Cardiac septum (tissue), 1 donor: ENCODE measurements around the gene MAS1. TPM values are rescaled to one million over a fixed set of nuclear protein-coding genes. Genes with fewer than 3 reads are reported as not detected.
"Not testable (repeated sequence)": the region's sequence is repeated elsewhere in the genome, so short reads cannot be mapped to it uniquely, and the experiment has no call there.

Experiments
- DNase-seq: peaks from one replicate; pipeline ENCODE4 v3.0.0-alpha.2; 2020; ENCODE audit warnings: low spot score
- intact Hi-C: fragments of 100-400 bp; cut with DNase I; formaldehyde crosslinking; loops from one replicate; pipeline ENCODE4 v1.14.0; 2022
- total RNA-seq: library from RNA; stranded (reverse); fragmentation: NEBNext Ultra II Directional; extraction: Animal tissue kit (Norgen Biotek cat#: 25700); gene quantifications from one replicate; pipeline ENCODE4 v1.2.1, GENCODE V29; 2021
- donor health status: DM: no; HTN: no; CAD: no.

The MAS1 gene
- total RNA-seq, 1 donor from 2014 or later, result 0.03 TPM

DNA sequence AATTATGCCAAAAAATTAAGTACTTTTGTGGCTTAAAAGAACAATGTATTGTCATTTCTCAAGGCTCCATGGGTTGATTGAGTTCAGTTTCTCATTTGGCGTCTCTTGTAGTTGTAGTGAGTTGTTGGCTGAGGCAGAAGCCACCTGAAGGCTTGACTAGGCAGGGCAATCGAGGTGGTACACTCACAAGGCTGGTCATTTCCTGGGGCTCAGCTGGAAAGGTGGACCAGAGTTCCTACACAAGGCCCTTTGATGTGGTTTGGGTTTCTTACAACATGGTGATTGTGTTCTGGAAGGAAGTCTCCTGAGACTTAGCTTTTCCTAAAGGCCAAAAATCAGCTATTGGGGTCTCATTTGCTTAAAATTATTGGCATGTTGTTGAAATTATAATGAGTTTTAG lies 22.6 kb downstream of the MAS1 start:
- intact Hi-C loops, result no loop called here
- no peak for DNase-seq

DNA sequence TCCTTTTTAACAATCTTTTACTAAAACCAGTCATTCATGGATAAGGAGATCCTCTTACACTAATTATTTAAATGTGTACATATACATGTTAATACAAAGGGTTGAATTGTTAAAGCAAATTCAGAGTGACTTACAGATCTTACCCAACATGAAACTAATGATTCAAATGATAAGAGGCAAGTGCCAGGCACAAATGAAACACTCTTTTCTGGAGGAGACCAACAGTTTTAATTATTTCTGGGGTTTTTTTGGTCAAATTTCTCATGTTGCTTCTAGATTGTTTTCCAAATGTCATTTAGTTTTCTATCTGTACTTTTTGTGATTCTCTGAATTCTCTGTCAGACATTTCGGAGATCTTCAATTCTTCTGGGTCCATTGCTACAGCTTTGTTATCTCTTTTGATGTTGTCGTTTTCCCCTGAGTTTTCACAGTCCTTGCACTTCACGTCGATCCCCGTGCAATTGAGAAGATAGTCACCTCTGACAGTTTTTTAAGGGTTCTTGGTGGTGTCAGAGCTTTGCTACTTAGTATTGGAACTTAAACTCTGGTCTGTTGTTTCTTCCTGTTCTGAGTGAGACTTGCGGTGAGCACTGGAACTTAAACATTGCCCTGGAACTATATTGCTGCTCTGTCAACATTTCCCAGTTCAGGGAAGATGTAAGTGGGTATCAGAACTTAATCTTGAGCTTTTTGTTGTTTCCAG lies 23.2 kb downstream of the MAS1 start:
- DNase-seq, result no peak
- intact Hi-C loops, result no loop called here

DNA sequence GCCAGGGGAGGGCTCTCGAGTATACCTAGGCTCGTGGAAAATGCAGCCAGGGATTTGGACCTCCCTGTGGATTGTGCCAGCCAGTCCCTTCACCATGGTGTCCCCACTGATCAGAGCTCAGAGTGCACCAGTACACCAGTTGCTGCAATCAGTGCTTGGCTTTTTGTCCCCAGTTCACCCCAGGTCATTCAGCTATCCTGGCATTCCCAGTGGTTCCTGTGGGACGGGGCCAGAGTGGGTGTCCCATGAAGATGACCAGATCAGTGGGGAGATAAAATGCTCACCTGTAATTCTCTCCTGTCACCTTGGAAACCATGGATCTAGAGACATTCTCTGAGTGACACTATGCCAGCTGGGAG lies 23.8 kb downstream of the MAS1 start:
- DNase-seq, result no peak
- intact Hi-C loops, result no loop called here

DNA sequence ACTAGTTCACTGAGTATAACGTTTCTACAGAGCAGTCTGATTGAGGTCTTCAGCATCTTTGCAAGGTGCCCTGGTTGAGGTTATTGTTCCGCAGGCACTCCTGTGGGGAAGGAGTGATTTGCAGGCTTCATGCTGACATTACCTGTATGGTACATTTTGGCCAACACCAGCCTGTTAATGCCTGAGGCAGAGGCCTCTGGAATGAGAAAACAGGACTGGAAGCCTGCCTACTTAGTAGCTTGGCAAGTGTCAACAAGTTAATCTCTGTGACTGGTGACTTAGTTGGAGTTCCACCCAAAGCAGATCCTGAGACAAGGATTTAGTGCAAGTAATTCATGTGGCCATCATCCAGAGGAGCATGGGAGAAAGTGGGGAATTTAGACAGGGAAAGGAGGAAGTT lies 24.6 kb downstream of the MAS1 start:
- intact Hi-C loops, result no loop called here
- DNase-seq, result no peak

DNA sequence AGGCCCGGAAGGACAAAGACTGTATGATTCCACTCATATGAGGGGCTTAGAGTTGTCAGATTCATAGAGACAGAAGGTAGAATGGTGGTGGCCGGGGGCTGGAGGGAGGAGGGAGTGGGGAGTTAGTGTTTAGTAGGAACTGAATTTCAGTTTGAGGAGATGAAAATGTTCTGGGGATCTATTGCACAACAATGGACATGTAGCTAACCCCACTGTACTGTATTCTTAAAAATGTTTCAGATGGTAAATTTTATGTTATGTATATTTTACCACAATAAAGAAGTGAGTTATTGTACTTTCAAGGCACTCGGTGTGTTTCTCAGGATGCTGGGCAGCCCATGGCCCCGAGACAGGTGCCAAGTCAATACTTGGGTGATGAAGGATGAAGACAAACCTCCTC lies 25.4 kb downstream of the MAS1 start:
- intact Hi-C loops, result no loop called here
- no peak for DNase-seq

DNA sequence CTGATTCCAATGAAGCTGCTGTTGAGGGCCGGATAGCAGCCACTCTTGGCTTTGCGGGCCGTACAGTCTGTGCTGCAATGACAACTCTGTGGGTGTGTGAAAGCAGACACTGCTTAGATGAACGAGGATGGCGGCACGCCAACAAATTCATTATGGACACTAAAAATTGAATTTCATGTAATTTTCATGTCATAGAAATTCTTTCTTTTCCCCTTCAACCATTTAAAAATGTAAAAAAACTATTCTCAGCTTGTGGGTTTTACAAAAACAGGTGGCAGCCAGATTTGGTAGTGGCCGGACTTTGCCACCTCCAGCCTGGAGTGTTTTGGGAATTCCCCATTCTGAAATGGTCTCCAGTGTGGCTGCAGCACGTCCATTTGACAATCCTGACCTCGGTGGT lies 26.0 kb downstream of the MAS1 start:
- DNase-seq, result no peak
- intact Hi-C loops, result no loop called here

DNA sequence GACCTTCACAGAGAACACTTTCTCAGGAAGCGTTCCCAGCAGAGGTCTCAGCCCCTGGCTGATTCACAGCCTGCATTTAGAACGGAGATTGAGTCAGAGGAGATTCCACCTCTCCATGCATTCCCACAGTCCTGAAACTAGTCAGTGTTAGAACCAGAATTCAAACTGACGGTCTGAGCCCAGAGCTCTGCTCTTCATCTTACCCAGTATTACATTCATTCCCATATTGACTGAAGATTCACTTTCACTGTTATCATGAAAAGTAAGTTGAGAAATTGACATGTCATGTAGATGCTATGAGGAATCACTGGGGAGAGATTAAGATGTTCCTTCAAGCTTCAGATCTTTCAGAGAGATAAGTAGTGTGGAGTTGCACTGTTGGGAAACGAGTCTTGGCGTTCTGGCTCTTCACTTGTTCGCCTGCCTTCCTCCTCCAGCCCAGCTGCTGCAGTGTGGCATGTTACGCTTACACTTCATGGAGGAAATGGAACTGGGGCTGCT lies 28.3 kb downstream of the MAS1 start:
- intact Hi-C loops, result no loop called here

DNA sequence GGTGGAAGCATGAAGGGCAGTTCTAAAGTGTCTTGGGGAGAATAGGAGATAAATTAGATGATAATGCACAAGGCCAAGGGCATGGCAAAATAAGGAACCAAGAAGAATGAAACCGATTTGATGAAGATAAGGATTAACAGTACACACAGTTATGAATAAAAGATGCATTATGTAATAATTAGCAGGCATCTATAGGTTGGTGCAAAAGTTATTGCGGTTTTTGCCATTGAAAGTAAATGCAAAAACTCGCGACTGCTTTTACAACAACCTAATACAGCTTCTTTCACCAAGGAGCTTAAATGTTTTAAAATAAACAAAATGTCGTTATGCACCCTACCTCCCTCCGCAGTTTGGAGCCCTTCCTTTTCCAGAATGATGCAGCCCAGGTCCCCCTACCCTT lies 29.0 kb downstream of the MAS1 start:
- DNase-seq, result no peak
- intact Hi-C loops, result no loop called here

More for the DNA sequence above, 28.3 kb downstream of the MAS1 start:
- DNase-seq, result no peak

DNA sequence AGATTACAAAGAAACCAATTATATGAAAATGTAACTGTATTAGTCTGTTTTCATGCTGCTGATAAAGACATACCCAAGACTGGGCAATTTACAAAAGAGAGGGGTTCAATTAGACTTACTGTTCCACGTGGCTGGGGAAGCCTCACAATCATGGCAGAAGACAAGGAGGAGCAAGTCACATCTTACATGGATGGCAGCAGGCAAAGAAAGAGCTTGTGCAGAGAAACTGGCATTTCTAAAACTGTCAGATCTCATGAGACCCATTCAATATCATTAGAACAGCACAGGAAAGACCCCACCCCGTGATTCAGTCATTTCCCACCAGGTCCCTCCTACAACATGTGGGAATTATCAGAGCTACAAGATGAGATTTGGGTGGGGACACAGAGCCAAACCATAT lies 33.4 kb downstream of the MAS1 start:
- intact Hi-C loops, DNase-seq: not testable (repeated sequence)

DNA sequence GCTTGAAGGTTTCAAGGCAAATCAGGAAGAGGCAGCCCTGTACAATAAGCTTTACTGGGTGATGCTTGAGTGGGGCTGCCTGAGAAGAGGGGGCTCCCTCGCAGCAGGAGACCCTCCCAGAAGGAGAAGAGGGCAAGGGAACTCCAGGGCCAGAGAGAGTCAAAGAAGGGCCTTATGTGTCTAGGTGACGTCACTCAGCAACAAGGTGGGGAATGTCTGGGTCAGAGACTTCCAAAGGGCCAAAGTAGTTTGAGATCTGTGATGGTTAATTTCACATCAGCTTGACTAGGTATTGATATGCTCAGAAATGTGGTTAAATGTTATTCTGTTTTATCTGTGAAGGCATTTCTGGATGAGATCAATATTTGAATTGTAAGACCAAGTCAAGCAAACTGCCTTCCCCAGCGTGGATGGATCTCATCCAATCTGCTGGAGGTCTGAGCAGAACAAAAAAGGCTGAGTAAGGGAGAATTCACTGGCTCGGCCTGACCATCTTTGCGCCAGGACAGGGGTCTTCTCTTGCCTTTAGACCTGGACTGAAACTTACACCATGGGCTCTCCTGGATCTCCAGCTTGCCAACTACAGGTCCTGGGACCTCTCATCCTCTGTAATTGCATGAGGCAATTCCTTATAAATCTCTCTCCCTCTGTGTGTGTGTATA lies 35.9 kb downstream of the MAS1 start:
- intact Hi-C loops, result no loop called here

DNA sequence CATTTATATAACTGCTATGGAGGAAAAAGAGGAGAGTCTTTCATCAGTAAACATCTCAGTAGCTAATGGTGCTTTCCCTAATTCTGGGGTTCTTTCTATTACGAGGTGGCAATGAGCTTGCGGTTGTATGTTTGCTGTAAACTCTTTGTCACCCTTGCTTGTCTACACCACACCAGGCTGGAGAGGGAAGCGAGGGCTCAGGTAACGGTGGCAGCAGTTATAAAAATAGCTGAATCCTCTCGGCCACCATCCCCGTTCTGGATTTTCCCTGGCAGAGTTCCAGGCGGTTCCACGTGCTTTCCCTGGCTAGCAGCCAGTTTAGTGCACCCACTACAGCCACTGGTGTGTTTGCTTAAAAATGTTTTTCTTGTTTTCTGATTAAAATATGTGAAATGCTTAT lies 39.0 kb downstream of the MAS1 start:
- intact Hi-C loops, result no loop called here
- no peak for DNase-seq

More for the DNA sequence above, 35.9 kb downstream of the MAS1 start:
- DNase-seq, result no peak

DNA sequence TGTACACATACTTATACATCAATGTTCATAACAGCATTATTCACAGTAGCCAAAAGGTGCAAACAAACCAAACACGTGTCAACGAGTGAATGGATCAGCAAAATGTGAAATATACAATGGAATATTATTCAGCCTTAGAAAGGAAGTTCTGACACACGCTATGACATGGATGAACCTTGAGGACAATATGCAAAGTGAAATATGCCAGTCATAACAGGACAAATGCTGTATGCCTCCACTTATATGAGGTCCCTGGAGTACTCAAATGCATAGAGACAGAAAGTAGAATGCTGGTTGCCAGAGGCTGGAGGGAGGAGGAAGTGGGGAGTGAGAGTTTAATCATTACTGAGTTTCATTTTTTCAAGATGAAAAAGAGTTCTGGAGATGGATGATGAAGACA lies 40.3 kb downstream of the MAS1 start:
- DNase-seq, result no peak
- intact Hi-C loops, result no loop called here

DNA sequence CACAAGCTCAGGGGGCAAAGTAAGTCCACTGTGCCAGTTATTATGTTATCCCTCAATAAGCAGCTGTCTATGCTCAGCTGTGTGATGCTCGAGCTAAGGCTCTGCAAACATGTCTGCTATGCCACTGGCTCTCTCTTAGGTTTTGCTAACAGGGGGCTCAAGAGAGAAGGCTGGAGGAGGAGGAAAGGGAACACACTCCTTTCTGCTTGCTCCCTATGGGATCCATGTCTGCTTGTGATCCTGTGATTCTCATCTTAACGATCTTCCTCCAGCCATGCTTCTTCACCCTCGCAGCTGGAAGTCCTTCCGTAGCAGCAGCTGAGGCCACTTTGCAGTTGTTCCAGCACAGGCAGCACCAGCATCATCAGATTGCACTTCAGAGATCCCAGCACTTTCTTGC lies 41.1 kb downstream of the MAS1 start:
- intact Hi-C loops, result no loop called here
- no peak for DNase-seq

DNA sequence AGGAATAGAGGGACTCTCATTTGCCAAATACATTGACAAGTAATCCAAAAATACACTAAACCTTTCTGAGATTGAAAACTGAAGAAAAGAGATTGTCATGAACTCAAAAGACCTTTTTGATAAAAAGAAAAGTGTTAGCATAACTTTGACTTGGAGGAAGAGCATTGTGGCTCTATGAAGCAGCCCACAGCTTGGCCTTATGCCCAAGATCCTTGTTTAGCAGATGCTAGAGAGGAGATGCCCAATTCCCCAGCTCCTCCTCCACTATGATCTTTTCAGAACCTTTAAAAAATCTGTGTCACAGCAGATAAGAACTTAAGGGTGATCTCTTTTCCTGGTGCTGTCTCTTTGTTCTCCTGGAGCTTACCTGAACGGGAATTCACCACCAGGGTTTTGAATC lies 42.3 kb downstream of the MAS1 start:
- intact Hi-C loops, result no loop called here
- no peak for DNase-seq

DNA sequence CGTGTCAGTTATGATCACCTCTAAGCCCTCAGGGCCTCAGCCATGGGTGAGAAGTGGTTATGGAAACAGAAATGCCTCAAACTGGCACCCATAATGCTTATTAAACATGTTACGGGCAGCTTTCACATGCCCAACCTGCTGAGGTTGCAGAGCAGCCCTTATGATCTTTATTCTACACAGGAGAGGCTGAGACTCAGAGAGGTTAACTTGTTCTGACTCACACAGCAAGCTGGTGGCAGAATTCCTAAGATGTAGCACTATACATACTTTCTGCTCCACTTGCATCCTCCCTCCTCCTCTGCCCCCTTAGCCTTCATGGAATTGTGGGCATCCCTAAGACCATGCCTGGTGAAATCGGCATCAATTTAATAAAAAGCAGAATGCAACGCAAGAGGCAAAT lies 43.4 kb downstream of the MAS1 start:
- intact Hi-C loops, result no loop called here
- no peak for DNase-seq

DNA sequence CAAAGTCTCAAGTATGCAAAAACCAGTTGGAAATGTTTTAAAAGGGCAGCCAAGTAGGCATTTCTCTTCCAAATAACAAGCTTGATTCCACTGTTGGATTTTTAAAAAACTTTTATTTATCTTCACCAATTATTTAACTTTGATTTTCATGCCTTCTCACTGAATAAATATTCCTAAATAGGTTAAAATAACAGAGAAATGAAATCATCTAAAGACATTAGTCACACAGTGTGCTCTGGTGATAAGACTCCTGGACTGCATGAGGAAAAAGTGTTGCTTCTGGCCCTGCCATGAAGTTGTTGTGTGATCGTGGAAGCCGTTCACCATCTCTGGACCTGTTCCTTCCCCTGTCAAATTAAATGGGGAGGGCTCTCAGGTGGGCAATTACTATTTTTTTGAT lies 44.3 kb downstream of the MAS1 start:
- intact Hi-C loops, result no loop called here
- DNase-seq, result no peak

DNA sequence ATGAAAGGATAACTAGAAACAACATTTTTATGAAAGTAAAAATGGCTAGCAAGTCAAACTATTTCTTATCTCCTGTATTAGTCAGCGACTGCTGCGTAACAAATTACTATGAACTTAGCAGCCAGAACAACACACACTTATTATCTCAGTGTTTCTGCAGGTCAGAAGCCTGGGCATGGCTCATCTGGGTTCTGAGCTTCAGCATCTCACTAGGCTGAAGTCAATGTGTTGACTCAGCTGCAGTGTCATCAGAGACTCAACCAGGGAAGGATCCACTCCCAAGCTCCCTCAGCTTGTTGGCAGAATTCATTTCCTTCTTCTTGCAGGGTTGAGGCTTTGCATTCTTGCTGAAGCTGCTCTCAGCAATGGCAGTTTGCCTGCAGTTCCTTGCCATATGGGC lies 44.8 kb downstream of the MAS1 start:
- intact Hi-C loops, result no loop called here

DNA sequence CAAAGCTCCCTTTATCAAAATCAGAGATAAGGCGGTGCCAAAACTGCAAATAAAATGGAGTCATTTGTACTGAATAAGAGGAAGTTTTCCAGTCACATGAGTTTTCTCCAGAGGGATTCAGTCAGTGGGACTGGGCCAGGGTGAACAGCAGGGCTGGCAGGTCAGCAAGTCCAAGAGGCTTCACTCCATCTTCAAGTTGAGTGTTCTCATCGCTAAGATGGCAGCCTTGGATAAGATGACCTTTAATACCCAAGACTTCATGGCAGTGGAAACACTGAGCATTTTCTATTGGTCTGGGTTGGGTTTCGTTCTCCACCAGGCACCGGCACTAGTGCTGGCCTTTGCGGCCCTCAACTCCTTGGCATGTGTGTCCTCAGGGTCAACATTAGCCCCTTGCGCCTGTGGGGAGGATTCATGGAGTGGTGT lies 48.8 kb downstream of the MAS1 start:
- intact Hi-C loops, result loop anchor here (2.0 kb wide), 1 partner anchor 77 kb away; no protein-coding TSS in a partner anchor
- no peak for DNase-seq

More for the DNA sequence above, 44.8 kb downstream of the MAS1 start:
- no peak for DNase-seq
